SK-N-SH treated with all-trans-retinoic acid at 6 μM for 48 hours (cell line): ENCODE measurements around the gene DYNC1H1.

Source experiments
- BACH2 ChIP-seq: fragments of 250-450 bp; sonication (Bioruptor Pico); IDR thresholded peaks from 2 replicates; pipeline ENCODE4 v1.9.0; 2021; ENCODE audit warnings: mild to moderate bottlenecking, borderline replicate concordance
- CREB5 ChIP-seq: fragments of 250-450 bp; sonication (Bioruptor Pico); IDR thresholded peaks from 2 replicates; pipeline ENCODE4 v1.5.1; 2020; ENCODE audit warnings: low read depth, mild to moderate bottlenecking, moderate library complexity
- ESRRG ChIP-seq: fragments of 250-450 bp; sonication (Bioruptor Pico); IDR thresholded peaks from 2 replicates; pipeline ENCODE4 v1.6.1; 2021; ENCODE audit warnings: mild to moderate bottlenecking
- GLIS3 ChIP-seq: fragments of 250-450 bp; sonication (Bioruptor Pico); IDR thresholded peaks from 2 replicates; pipeline ENCODE4 v1.5.0; 2020; ENCODE audit warnings: mild to moderate bottlenecking, moderate library complexity
- POU6F1 ChIP-seq: fragments of 250-450 bp; sonication (Bioruptor Pico); IDR thresholded peaks from 2 replicates; pipeline ENCODE4 v1.8.0; 2021; ENCODE audit warnings: low read depth, mild to moderate bottlenecking, moderate library complexity, borderline replicate concordance
- RARB ChIP-seq: fragments of 250-450 bp; sonication (Bioruptor Pico); IDR thresholded peaks from 2 replicates; pipeline ENCODE4 v1.8.0; 2021; ENCODE audit warnings: mild to moderate bottlenecking, moderate library complexity
- TOX ChIP-seq: fragments of 250-450 bp; sonication (Bioruptor Pico); IDR thresholded peaks from 2 replicates; pipeline ENCODE4 v1.8.0; 2021; ENCODE audit warnings: mild to moderate bottlenecking, moderate library complexity, borderline replicate concordance
- ZNF565 ChIP-seq: fragments of 450-650 bp; formaldehyde crosslinking; conservative IDR thresholded peaks from 2 replicates; pipeline ENCODE4 v1.5.0; 2020; ENCODE audit warnings: low read depth, mild to moderate bottlenecking, moderate library complexity

- TF ChIP-seq POU6F1 (CRISPR knock-in tag): no peak
- no peak for TF ChIP-seq ESRRG (CRISPR knock-in tag)
- no peak for TF ChIP-seq GLIS3 (CRISPR knock-in tag)
- TF ChIP-seq TOX (CRISPR knock-in tag): no peak
- no peak for TF ChIP-seq CREB5
- TF ChIP-seq ZNF565 (CRISPR knock-in tag): no peak
- TF ChIP-seq BACH2 (CRISPR knock-in tag): no peak
- no peak for TF ChIP-seq RARB (CRISPR knock-in tag)
These were observed 35.9 kb upstream of the DYNC1H1 start for GRCh38 chr14:101928415-101928841.
